HG03378 (cell line): Measurements from ENCODE around the gene PADI2.

Experiments used
- ATAC-seq: cut with Tn5 transposase; IDR thresholded peaks from one replicate; pipeline ENCODE4 v1.9.1; 2021; ENCODE audit warnings: mild to moderate bottlenecking, moderate library complexity; ENCODE audit not compliant: unreplicated experiment

The PADI2 gene

DNA sequence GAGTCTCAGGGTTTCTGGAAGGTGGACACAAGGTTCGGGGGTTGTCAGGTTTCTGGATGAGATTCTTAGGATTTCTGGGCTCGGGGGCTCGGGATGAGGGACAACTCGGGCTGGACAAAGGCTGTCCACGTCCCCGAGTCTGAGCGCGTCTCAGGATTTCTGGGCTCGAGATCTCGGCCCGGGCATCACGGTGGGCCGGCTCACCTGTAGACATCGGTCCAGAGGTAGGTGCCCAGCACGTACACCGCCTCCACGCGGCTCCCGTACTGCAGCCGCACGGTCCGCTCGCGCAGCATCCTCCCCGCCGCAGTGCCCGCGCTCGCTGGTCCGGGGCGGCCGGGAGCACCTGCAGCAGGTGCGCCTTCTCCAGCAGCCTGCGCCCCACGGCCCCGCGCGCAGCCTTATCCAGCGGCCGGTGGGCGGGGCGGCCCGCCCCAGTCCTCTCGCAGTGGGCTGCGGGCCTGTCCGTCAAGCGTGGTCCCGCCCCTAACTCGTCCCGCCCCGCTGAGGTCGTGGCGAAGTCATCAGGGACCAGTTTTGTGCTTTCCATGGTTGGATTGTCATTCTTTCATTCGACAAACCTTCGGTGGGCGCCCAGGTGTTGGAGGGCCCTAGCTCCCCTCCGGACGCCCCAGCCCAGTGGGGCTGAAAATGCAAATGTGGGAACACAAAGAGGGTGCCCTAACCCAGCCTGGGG lies at the start of gene PADI2:
Gene PADI2, minus strand, starts transcription at position 376 of the 697 bp plus-strand sequence. Its CDS starts 80 bp downstream, at position 296.
- no peak for ATAC-seq

DNA sequence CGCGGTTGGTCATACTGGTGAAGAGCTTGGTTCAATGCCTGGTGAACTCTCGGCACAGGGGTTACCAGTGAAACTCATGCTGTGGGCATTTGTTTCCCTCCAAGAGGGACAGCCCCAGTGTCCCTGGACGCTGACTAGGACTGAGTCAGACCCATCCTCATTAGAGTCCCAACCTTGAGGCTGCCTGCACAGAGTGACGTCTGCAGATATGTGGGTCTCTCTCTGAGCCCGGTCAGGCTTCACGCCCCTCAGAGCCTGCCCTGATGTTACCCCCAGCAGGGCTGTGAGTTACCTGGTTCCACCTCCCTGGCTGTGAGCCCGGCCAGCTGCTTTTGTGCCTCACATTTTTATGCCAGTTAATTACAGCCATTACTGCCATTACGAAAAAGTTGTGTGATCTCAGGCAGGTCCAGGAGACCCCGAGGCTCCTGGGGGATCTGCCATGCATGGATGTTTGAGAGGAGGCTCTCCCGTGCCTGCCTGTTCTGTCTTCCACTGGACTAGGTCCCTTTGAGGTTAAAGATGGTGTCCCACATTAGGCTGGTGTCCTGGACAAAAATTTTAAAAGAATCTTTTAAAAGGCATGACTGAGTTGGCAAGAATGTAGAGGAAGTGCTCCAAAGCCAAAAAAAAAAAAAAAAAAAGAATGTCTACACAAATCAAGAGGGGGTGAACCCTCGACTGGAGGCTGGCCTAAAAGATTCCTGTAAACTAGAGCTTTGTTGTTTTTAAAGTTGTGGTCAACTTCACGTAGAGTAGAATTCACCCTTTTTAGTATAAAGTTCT lies 49.0 kb upstream of the PADI2 start:
- no peak for ATAC-seq

DNA sequence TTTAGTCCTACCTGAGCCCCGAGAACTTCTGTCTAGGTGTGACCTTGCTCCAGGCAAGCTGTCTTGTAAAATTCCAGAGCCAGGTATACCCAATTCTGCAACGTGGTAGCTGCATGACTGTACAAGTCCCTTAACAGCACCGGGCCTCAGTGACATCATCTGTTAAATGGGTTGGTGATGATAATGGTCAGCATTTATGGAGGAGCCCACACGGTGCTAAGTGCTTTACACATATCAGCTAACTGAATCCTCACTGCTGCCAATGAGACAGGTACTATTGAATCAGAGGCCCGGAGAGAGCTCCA lies 48.5 kb upstream of the PADI2 start:
- ATAC-seq, result no peak

DNA sequence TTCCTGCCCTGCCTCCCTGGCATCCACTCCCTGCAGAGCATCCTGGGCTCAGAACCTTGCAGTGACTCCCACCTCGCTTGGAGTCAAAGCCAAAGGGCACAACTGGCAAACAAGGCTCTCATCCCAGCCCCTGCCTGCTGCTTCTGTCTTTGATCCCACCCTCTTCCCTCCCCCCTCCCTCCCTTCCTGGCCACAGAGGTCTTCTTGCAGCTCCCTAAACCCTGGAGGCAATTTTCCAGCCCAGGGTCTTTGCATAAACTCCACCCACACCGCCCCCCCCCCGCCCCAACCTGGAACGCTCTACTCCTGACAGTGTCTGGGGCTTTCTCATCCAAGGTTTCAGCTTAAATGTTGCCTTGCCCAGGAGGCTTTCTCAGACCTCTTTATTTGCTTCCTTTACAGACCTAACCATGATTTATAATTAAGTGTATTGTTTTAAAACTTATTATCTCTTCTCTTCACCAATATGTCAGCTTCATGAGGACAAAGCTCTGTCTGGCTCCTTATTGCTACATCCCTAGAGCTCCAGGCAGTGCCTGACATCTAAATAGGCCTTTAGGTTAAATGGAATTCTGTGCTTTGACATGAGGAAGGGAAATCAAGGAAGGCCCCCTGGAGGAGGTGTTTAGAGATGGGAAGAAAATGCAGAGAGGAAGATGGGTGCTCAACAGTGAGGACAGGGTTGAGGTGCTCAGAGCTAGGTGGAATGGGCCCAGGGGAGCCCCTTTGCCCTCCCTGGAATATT lies 48.0 kb upstream of the PADI2 start:
- no peak for ATAC-seq

DNA sequence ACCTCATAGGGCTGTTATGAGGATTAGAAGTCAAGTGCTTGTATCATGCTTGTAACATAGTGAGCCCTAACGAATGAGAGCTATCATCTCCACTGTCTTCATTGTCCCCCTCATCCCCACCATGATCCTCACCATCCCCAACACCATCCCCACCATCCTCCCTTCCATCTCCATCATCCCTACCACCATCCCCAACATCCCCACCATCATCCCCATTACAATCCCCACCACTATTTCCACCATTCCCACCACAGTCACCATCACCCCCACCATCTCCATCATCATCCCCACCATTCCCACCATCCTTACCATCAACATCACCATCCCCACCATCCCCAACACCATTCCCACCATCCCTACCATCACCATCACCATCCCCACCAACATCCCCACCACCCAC lies 46.6 kb upstream of the PADI2 start:
- no peak for ATAC-seq

DNA sequence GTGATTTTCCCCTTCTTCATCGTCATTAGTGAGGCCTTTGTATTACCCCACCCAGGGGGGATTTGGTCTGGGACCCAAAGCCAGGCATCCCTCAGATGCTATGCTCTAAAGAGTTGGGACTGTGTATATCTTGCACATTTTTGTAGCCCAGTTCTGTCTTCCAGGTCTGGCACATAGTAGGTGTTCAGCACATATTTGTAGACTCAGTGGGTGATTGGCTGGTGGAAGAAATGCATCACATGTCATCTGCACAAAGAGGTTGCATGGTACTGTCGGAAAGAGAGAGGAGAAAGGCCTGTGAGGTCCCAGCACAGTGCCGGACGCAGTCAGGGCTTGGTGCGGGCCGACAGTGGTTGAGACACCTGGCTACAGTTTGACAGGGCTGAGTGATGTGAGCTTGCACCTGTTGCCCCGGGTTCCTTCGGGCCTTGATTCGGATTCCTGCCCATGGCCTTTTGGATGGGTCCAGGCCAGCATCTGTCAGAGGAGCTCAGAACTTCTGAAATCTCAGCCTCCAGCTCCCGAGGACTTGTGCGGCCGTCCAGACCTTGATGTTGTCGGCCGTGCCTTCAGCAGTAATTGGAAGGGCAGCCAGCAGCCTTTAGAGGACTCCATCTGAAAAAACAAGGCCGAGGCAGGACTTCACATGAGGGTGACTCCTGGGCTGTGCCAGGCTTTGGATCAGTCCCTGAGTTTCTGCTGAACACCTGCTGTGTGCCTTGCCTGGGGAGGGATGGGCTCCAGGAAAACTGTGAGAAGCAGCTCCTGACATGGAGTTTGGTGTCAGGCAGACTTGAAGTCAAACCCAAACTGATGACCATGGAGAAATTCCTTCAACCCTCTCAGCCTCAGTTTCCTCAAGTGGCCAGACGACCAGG lies 44.8 kb upstream of the PADI2 start:
- no peak for ATAC-seq

- ATAC-seq, result no peak
Measured at GRCh38 chr1:17163371-17163770, 44.1 kb upstream of the PADI2 start.

DNA sequence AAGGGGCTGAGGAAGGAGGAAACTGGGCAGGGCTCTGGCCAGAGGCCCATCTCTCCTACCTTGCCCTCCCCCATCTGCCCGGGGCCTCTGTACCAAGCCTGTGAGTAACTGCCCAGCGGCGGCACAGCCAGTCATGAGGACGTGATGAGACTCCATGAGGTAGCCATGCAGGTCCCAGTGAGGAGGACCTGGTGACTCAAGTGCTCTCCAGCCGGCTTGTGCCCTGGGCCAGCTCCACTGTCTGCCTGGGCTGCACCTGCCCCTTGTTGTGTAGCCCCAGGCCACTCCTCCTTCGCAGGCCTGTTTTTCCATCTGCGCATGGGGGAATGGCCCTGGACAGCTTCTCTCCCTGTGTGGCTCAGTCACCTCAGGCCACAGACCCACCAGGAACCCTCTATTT lies 43.7 kb upstream of the PADI2 start:
- no peak for ATAC-seq

DNA sequence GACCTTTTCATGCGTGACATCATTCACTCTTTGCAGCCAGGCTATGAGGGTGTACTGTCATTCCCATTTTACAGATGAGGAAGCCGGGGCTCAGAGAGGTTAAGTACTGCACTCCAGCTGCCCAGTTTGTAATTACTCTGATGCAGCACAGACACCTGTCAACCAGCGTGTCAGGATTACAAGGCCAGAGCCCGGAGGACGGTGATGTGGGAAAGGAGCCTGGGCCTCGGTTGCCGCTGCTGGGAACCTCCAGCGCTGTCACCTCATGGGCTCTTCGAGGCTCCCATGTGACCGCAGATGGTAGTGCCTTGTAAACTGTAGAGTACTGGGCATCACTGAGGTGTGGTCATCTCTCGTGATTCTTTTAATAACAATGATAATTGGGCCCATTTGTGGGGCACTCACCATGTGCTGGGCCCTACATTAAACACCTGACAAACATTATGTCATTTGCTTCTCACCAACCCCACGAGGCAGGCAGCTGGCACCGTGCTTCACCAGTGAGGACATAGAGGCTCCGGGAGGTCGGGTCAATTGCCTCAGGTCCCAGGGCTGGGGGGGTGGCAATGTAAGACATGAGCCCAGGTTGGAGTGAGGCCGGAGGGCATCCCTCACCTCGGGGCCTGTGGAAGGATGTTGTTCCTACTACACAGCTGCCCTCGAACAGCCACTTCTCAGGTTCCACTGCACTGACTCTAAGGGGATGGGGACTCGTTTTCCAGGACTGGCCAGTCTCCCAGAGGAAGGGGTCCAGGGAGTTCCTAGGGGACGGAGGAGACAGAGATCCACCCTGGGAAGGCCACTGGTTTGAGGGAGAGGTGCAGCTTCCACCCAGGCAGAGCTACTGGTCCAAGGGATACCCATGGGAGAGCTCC lies 42.9 kb upstream of the PADI2 start:
- ATAC-seq, result no peak

DNA sequence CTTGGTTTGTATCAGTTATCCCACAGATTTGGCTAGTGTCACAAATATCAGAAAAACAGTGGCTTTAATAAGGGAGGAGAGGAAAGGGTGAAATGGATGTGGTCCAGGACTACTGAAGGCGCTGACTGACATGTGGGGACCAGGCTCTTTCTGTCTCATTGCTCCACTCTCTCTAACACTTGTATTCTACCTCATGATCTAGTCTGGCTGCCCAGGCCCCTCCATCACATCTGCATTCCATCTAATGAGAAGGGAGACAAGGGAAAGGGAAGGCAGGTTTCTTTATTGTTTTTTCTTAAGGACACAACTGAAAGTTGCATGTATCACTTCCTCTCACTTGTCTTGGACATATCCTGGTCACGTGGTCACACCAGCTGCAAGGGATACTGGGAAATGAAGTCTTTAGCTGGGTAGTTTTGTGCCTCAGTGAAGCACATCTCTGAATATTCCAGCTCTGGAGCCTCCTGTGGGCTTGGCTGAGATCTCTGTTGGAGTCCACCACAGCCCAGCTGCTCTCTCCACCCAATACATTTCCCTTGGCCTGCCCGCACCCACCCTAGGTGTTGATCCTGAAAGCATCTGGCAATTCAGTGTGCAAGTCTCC lies 42.0 kb upstream of the PADI2 start:
- no peak for ATAC-seq

DNA sequence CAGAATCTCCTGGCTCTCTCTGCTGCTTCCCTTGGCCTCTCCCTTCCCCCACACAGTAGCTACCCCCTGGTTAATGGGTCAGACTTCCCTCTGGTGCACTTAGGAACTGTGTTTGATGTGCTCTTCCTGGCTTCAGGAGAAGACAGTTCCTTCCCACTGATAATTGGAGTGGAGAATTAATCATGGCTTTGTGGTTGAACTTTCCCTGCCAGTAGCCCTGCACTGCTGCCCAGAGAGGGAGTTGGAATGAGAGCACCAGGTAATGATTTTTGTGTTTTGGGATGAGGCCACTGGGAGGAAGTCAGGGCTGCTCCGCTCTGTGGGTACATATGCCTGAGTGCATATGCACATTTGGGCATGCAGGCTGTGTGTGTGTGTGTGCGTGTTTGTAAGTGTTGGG lies 39.7 kb upstream of the PADI2 start:
- ATAC-seq, result no peak

GRCh38 chr1:17156108-17156507 lies 36.9 kb upstream of the PADI2 start:
- ATAC-seq, result no peak

- no peak for ATAC-seq
Measured at GRCh38 chr1:17155257-17155920, 36.1 kb upstream of the PADI2 start.

- no peak for ATAC-seq
Measured at GRCh38 chr1:17149771-17150170, 30.5 kb upstream of the PADI2 start.

DNA sequence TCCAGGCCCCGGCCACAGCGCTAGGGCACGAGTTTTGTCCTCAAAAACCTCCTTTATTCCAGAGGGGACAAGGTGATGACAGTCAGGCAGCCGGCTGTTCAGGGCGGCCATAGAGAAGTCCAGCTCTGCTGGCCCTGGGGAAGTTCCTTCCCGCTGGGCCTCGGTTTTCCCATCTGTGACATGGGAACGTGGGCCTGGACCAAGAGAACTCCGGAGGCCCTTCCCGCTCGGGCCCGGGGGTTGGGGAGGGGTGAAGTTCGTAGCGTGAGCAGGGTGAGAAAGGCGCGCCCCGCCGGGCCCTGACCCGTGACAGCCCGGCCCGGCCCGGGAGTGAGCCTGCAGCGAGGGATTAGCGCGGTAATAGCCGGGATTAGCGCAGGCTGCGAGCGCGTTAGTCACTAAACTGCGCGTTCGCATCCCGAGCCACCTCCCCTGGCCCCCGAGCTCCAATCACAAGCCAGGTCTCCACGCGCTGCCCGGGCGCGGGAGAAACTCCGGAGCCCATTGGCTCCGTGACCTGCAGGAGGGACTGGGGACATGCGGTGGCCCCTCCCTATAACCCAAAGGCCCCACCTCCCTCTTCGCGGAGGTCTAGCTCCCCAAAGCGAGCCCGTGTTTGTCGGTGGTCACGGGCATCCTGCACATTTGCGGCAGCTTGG lies 29.8 kb upstream of the PADI2 start:
- no peak for ATAC-seq

GRCh38 chr1:17145648-17146047 lies 26.4 kb upstream of the PADI2 start:
- ATAC-seq, result no peak

GRCh38 chr1:17143760-17144159 lies 24.5 kb upstream of the PADI2 start:
- no peak for ATAC-seq

DNA sequence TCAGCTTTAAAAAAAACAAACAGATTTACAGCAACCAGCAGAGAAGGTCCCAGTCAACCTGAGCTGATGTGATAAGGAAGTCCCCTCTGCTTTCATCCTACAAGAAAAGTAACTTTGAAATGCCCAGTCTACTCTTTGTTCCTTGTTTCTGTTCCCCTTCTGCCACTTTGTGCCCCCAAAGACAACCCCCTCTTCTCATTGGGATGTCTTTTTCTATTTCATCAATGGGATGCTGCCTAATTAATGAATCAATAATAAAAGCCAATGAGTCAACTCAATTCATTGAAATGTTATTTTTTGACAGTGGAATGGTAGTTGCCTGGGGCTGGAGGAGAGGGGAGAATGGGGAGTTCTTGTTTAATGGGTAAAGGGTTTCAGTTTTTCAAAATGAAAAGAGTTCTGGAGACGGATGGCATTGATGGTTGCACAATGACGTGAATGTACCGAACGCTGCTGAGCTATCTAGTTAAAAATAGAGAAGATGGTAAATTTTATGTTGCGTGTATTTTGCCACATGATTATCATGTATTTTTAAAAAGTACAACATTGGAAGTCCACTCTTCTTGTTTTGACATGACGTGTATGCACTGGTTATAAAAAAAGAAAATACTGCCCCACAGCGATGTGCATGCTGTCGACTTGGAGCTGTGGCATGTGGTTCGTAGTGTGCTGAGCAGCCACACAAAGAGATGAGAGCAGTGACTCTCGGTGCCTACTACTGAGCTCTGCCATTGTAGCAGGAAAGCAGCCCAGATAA lies 22.4 kb upstream of the PADI2 start:
- ATAC-seq, result no peak
